ENCODE results near the gene HNRNPA1L2. TPM values are rescaled to one million over a fixed set of nuclear protein-coding genes. Genes with fewer than 3 reads are reported as not detected.

HNRNPA1L2 gene
- polyA plus RNA-seq, 1 of the 3 experiments (the other 2 are of a cell fraction), result 4.5 TPM

DNA sequence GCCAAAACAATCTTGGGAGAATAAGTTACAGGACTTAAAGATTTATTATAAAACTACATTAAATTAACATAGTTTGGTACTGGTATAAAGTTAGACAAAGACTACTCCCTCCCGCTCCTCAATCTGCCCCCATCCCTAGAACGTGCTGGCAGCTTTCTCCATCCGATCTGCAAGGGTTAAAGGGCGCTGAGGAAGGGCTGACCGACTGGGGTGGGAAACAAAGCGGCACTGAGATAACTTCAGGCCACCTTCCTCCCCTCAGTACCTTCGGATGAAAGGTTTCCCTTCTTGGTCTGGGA lies 9.6 kb downstream of the HNRNPA1L2 start:
- peak; percentile 67 for DNase-seq
- Histone ChIP-seq H3K36me3 (replicated peaks in 1 of 2; ENCODE audit: control insufficient read depth in 1 of 2, insufficient read depth in 2 of 2, low read length in 1 of 2) (peaks cover 20 to 25% of the 10 kb centered on the region in 2 experiments), H3K4me1 (ENCODE audit: control insufficient read depth in 1 of 2, insufficient read depth in 2 of 2, low read depth in 1 of 2, low read length in 1 of 2) (peaks cover 0 to 6% of the 10 kb centered on the region in 2 experiments; a peak in 2 of 4 replicates), H3F3A (replicated peaks; ENCODE audit: insufficient read depth) (peaks cover 16% of the 10 kb centered on the region), H3K4me2 (peak overlapping the region; percentile 81), H4K20me1 (ENCODE audit: insufficient read depth) (no peaks in the 10 kb centered on the region), H2AFZ (ENCODE audit: low read depth) (peak overlapping the region; percentile 86), H3K9me2 (no peaks in the 10 kb centered on the region), H3K27ac (ENCODE audit: low read depth in 2 of 2, low read length in 1 of 2) (peak overlapping the region; percentile 100), H3K27me3 (ENCODE audit: insufficient read depth) (no peaks in the 10 kb centered on the region), H3K79me2 (ENCODE audit: insufficient read depth) (peaks cover 73% of the 10 kb centered on the region), H3K9me3 (no peaks in the 10 kb centered on the region), H3K9ac (peak overlapping the region; percentile 93), H3K4me3 (ENCODE audit: low read depth in 2 of 2, low read length in 1 of 2) (peak overlapping the region; percentile 81 to 96)
- CTCF ChIA-PET, result interaction anchor here (0.8 to 4.2 kb wide), 9 partner anchors 13 to 550 kb away, joined by 3 to 36 read pairs (median 6); partner anchors contain the start of gene VPS36
- POLR2A ChIA-PET, result interaction anchor here (0.6 to 2.3 kb wide), 6 partner anchors 10 to 202 kb away, joined by 3 to 25 read pairs (median 6); partner anchors contain the start of genes HNRNPA1L2, PCDH8 and VPS36
- WGBS (ENCODE audit: low lambda C conversion rate), result 1% methylated on average over 7 of the region's 7 CpGs
- no peak for TF ChIP-seq RXRA (IDR thresholded peaks at IDR 0.05; ENCODE audit: borderline replicate concordance, low read depth)
- peak; percentile 24; the same call in 1 of the 2 replicates for TF ChIP-seq MXI1 (IDR thresholded peaks at IDR 0.05; ENCODE audit: low read depth, low read length)

DNA sequence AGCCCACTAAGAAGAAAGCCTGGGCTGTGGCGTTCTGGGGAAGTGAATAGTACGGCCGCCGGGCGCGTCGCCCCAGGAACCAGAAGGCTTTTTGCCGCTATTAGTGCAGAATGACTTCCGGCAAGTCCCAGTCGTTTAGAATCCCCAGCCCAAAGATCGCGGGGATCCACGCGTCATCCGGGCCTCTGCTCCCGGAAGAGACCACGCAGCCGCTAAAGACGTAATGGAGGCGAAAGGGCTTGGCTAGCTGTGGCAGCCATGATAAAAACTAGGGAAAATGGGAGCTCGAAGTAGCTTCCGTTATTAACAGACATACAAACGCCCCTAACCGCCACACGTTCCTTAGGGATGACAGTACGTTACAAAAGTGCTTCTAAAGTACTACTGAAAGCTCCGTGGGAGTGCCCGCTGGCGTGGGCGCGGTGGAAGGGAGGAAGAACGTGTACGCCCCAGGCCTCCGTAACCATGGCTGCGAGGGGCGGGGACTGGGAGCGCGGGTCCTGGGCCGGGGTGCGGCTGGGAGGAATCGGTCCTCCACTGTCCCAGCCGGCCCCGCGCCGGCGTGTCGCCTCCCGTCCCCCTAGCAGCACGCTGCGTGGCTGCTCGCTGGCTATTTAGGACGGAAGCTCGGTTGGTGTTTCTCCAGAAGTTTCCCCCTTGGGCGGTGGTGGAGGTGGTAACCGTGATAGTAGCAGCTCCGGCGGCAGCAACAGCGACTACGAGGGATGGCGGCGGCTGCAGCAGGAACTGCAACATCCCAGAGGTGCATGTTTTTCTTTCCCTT lies 10.2 kb downstream of the HNRNPA1L2 start, which contains the start of gene SUGT1:
TSS of gene SUGT1 (plus strand) at position 641 of the 784 bp plus-strand sequence. CDS start at position 726, 85 bp downstream.
- Histone ChIP-seq H3K4me1 (ENCODE audit: control insufficient read depth in 1 of 2, insufficient read depth in 2 of 2, low read depth in 1 of 2, low read length in 1 of 2) (peaks cover 0 to 6% of the 10 kb centered on the region in 2 experiments; a peak in 2 of 4 replicates), H3K36me3 (replicated peaks in 1 of 2; ENCODE audit: control insufficient read depth in 1 of 2, insufficient read depth in 2 of 2, low read length in 1 of 2) (peaks cover 22 to 31% of the 10 kb centered on the region in 2 experiments), H3K79me2 (ENCODE audit: insufficient read depth) (peaks cover 78% of the 10 kb centered on the region), H3K4me3 (ENCODE audit: low read depth in 2 of 2, low read length in 1 of 2) (peak within 1 kb of the TSS; percentile 81 to 96), H2AFZ (ENCODE audit: low read depth) (peak within 1 kb of the TSS; percentile 94), H3K27ac (ENCODE audit: low read depth in 2 of 2, low read length in 1 of 2) (peak within 1 kb of the TSS; percentile 100), H3F3A (replicated peaks; ENCODE audit: insufficient read depth) (peaks cover 16% of the 10 kb centered on the region), H3K9me3 (no peaks in the 10 kb centered on the region), H3K27me3 (ENCODE audit: insufficient read depth) (no peaks in the 10 kb centered on the region), H3K9ac (peak within 1 kb of the TSS; percentile 93), H3K9me2 (no peaks in the 10 kb centered on the region), H4K20me1 (ENCODE audit: insufficient read depth) (no peaks in the 10 kb centered on the region), H3K4me2 (peak within 1 kb of the TSS; percentile 81)
- WGBS (ENCODE audit: low lambda C conversion rate), result 1% methylated on average over 18 of the region's 61 CpGs
- CTCF ChIA-PET, result interaction anchor here (0.7 to 4.2 kb wide), 27 partner anchors 9 to 550 kb away, joined by 3 to 36 read pairs (median 5); partner anchors contain the start of gene VPS36
- peak; percentile 91 for DNase-seq
- POLR2A ChIA-PET, result interaction anchor here (0.6 to 2.3 kb wide), 14 partner anchors 8 to 202 kb away, joined by 3 to 25 read pairs (median 3); partner anchors contain the start of genes PCDH8 and VPS36
- TF ChIP-seq EP300 (IDR thresholded peaks at IDR 0.05; ENCODE audit: borderline replicate concordance in 1 of 2, low read depth in 1 of 2, low read length in 1 of 2) (0 out of 4 replicates have a peak, but pooled peaks of 1 of the 2 experiments have one; percentile 43), CHD2 (IDR thresholded peaks at IDR 0.05; ENCODE audit: low read length, partially characterized antibody) (peak; percentile 98), TCF12 (IDR thresholded peaks at IDR 0.05) (no peak; the same call in 1 of the 2 replicates), TAF1 (IDR thresholded peaks at IDR 0.05; ENCODE audit: borderline replicate concordance, low read depth, low read length) (peak; percentile 93), SMC3 (IDR thresholded peaks at IDR 0.05; ENCODE audit: low read depth, low read length) (no peak), JUND (IDR thresholded peaks at IDR 0.05) (no peak), RCOR1 (IDR thresholded peaks at IDR 0.05; ENCODE audit: low read length) (0 out of 2 replicates have a peak, but pooled peaks have one; percentile 6), YY1 (IDR thresholded peaks at IDR 0.05; ENCODE audit: low read depth) (peak; percentile 96), EZH2phosphoT487 (IDR thresholded peaks at IDR 0.05; ENCODE audit: borderline replicate concordance, low read depth) (no peak), FOXM1 (IDR thresholded peaks at IDR 0.05; ENCODE audit: low read depth) (no peak), FOSL2 (IDR thresholded peaks at IDR 0.05; ENCODE audit: borderline replicate concordance, low read depth) (no peak), NRF1 (IDR thresholded peaks at IDR 0.05; ENCODE audit: low read depth, low read length) (peak; percentile 51)
- TF ChIP-seq, protein P1, sequence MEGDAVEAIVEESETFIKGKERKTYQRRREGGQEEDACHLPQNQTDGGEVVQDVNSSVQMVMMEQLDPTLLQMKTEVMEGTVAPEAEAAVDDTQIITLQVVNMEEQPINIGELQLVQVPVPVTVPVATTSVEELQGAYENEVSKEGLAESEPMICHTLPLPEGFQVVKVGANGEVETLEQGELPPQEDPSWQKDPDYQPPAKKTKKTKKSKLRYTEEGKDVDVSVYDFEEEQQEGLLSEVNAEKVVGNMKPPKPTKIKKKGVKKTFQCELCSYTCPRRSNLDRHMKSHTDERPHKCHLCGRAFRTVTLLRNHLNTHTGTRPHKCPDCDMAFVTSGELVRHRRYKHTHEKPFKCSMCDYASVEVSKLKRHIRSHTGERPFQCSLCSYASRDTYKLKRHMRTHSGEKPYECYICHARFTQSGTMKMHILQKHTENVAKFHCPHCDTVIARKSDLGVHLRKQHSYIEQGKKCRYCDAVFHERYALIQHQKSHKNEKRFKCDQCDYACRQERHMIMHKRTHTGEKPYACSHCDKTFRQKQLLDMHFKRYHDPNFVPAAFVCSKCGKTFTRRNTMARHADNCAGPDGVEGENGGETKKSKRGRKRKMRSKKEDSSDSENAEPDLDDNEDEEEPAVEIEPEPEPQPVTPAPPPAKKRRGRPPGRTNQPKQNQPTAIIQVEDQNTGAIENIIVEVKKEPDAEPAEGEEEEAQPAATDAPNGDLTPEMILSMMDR (IDR thresholded peaks at IDR 0.05), result peak; percentile 68
- TF ChIP-seq, protein P2, sequence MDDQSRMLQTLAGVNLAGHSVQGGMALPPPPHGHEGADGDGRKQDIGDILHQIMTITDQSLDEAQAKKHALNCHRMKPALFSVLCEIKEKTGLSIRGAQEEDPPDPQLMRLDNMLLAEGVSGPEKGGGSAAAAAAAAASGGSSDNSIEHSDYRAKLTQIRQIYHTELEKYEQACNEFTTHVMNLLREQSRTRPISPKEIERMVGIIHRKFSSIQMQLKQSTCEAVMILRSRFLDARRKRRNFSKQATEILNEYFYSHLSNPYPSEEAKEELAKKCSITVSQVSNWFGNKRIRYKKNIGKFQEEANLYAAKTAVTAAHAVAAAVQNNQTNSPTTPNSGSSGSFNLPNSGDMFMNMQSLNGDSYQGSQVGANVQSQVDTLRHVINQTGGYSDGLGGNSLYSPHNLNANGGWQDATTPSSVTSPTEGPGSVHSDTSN (IDR thresholded peaks at IDR 0.05), result peak; percentile 35; the same call in 1 of the 2 replicates
- TF ChIP-seq, protein P3, sequence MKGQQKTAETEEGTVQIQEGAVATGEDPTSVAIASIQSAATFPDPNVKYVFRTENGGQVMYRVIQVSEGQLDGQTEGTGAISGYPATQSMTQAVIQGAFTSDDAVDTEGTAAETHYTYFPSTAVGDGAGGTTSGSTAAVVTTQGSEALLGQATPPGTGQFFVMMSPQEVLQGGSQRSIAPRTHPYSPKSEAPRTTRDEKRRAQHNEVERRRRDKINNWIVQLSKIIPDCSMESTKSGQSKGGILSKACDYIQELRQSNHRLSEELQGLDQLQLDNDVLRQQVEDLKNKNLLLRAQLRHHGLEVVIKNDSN (IDR thresholded peaks at IDR 0.05; ENCODE audit: borderline replicate concordance, low read depth), result no peak
- TF ChIP-seq, protein P4, sequence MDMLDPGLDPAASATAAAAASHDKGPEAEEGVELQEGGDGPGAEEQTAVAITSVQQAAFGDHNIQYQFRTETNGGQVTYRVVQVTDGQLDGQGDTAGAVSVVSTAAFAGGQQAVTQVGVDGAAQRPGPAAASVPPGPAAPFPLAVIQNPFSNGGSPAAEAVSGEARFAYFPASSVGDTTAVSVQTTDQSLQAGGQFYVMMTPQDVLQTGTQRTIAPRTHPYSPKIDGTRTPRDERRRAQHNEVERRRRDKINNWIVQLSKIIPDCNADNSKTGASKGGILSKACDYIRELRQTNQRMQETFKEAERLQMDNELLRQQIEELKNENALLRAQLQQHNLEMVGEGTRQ (IDR thresholded peaks at IDR 0.05; ENCODE audit: borderline replicate concordance, low read depth, low read length), result no peak
- TF ChIP-seq, protein P5, sequence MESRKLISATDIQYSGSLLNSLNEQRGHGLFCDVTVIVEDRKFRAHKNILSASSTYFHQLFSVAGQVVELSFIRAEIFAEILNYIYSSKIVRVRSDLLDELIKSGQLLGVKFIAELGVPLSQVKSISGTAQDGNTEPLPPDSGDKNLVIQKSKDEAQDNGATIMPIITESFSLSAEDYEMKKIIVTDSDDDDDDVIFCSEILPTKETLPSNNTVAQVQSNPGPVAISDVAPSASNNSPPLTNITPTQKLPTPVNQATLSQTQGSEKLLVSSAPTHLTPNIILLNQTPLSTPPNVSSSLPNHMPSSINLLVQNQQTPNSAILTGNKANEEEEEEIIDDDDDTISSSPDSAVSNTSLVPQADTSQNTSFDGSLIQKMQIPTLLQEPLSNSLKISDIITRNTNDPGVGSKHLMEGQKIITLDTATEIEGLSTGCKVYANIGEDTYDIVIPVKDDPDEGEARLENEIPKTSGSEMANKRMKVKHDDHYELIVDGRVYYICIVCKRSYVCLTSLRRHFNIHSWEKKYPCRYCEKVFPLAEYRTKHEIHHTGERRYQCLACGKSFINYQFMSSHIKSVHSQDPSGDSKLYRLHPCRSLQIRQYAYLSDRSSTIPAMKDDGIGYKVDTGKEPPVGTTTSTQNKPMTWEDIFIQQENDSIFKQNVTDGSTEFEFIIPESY (IDR thresholded peaks at IDR 0.05; ENCODE audit: borderline replicate concordance, low read depth), result peak; percentile 97
